PC-3 (cell line): Measurements from ENCODE around the gene TERC.

Experiments
- EZH2 ChIP-seq: fragments of 300-600 bp; sonication (generic); IDR thresholded peaks from one replicate; pipeline ENCODE4 v1.6.1; 2017; ENCODE audit warnings: antibody characterized with exemption, mild to moderate bottlenecking, low read length; ENCODE audit not compliant: unreplicated experiment
- EZH2phosphoT487 ChIP-seq: fragments of 300-600 bp; sonication (generic); IDR thresholded peaks from 2 replicates; pipeline ENCODE4 v1.6.1; 2018; ENCODE audit warnings: mild to moderate bottlenecking, antibody characterized with exemption, low read length, borderline replicate concordance
- TF ChIP-seq, protein P1 (sequence below): fragments of 300-600 bp; sonication (generic); conservative IDR thresholded peaks from 2 replicates; pipeline ENCODE4 v1.5.1; 2017; ENCODE audit warnings: antibody characterized with exemption, low read depth, mild to moderate bottlenecking, low read length

GRCh38 chr3:169809230-169809795, 44.5 kb upstream of the TERC start:
- TF ChIP-seq, protein P1, sequence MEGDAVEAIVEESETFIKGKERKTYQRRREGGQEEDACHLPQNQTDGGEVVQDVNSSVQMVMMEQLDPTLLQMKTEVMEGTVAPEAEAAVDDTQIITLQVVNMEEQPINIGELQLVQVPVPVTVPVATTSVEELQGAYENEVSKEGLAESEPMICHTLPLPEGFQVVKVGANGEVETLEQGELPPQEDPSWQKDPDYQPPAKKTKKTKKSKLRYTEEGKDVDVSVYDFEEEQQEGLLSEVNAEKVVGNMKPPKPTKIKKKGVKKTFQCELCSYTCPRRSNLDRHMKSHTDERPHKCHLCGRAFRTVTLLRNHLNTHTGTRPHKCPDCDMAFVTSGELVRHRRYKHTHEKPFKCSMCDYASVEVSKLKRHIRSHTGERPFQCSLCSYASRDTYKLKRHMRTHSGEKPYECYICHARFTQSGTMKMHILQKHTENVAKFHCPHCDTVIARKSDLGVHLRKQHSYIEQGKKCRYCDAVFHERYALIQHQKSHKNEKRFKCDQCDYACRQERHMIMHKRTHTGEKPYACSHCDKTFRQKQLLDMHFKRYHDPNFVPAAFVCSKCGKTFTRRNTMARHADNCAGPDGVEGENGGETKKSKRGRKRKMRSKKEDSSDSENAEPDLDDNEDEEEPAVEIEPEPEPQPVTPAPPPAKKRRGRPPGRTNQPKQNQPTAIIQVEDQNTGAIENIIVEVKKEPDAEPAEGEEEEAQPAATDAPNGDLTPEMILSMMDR: no peak
- TF ChIP-seq EZH2 (no peak), EZH2phosphoT487 (no peak)
